ENCODE measurements around the gene CNPY4.

CNPY4 gene

GRCh38 chr7:100119072-100119969 lies at the start of gene CNPY4, which contains the start of gene TAF6:
CNPY4 (plus strand) TSS chr7:100119634; CDS start chr7:100119745, 111 bp downstream.
TAF6 (minus strand) TSS chr7:100119358; CDS start chr7:100114209, 5,149 bp downstream.
- DNase-seq (ENCODE audit: low read depth): peak; percentile 94

- DNase-seq (ENCODE audit: low read depth): no peak
Measured at GRCh38 chr7:100069991-100070390, 49.4 kb upstream of the CNPY4 start.

- DNase-seq (ENCODE audit: low read depth): no peak
Measured at GRCh38 chr7:100071018-100071723, 48.3 kb upstream of the CNPY4 start.

GRCh38 chr7:100072462-100072861 lies 47.0 kb upstream of the CNPY4 start:
- DNase-seq (ENCODE audit: low read depth): no peak

- DNase-seq (ENCODE audit: low read depth): no peak
Measured at GRCh38 chr7:100074841-100075240, 44.6 kb upstream of the CNPY4 start.

GRCh38 chr7:100075418-100075817 lies 44.0 kb upstream of the CNPY4 start:
- DNase-seq (ENCODE audit: low read depth): no peak

GRCh38 chr7:100077205-100077604 lies 42.2 kb upstream of the CNPY4 start:
- DNase-seq (ENCODE audit: low read depth): no peak

- DNase-seq (ENCODE audit: low read depth): no peak
Measured at GRCh38 chr7:100079024-100079560, 40.3 kb upstream of the CNPY4 start.

- DNase-seq (ENCODE audit: low read depth): no peak
Measured at GRCh38 chr7:100080907-100081534, 38.4 kb upstream of the CNPY4 start.

GRCh38 chr7:100081535-100082102 lies 37.8 kb upstream of the CNPY4 start, which contains the start of gene ZNF3:
ZNF3 (minus strand) TSS chr7:100081723; CDS start chr7:100077357, 4,366 bp downstream.
- DNase-seq (ENCODE audit: low read depth): peak; percentile 95

- no peak for DNase-seq (ENCODE audit: low read depth)
Measured at GRCh38 chr7:100082978-100083377, 36.5 kb upstream of the CNPY4 start.

GRCh38 chr7:100085515-100085914 lies 33.9 kb upstream of the CNPY4 start:
- no peak for DNase-seq (ENCODE audit: low read depth)

- no peak for DNase-seq (ENCODE audit: low read depth)
Measured at GRCh38 chr7:100087055-100087750, 32.2 kb upstream of the CNPY4 start.

- no peak for DNase-seq (ENCODE audit: low read depth)
Measured at GRCh38 chr7:100088095-100088620, 31.3 kb upstream of the CNPY4 start.

- DNase-seq (ENCODE audit: low read depth): peak; percentile 80
Measured at GRCh38 chr7:100088621-100089457, 30.6 kb upstream of the CNPY4 start, which contains the start of gene COPS6. COPS6 (plus strand) TSS chr7:100088969; CDS start chr7:100088991, 22 bp downstream.

- no peak for DNase-seq (ENCODE audit: low read depth)
Measured at GRCh38 chr7:100089458-100090196, 29.8 kb upstream of the CNPY4 start.

- DNase-seq (ENCODE audit: low read depth): no peak
Measured at GRCh38 chr7:100090527-100091410, 28.7 kb upstream of the CNPY4 start.
